Panc1 (cell line): ENCODE data around the gene SLC2A6. TPM values are rescaled to one million over a fixed set of nuclear protein-coding genes. Genes with fewer than 3 reads are reported as not detected.

Experiments
- ATAC-seq: fragments of 200-7000 bp; cut with Tn5 transposase; 2 replicates; pipeline ENCODE4 v1.9.1; 2020; ENCODE audit warnings: mild to moderate bottlenecking, moderate library complexity
- BruUV-seq: library from RNA; stranded (reverse); fragments of 400-500 nt; replicated peaks from 2 replicates; lab custom pipeline; 2021; lab: Mats Ljungman, UMichigan
- CTCF ChIA-PET: fragments of 300-600 bp; sonication (Branson Sonifier 250); formaldehyde crosslinking; loops from one replicate; lab custom pipeline; 2022; ENCODE audit warnings: antibody characterized with exemption; lab: Charles Lee
- POLR2A ChIA-PET: fragments of 300-600 bp; sonication (Branson Sonifier 250); formaldehyde crosslinking; loops from one replicate; lab custom pipeline; 2022; ENCODE audit warnings: antibody characterized with exemption; lab: Charles Lee
- DNase-seq: peaks from one replicate; pipeline ENCODE4 v3.0.0-alpha.2; 2010; ENCODE audit warnings: low read depth, low spot score
- H3K27ac ChIP-seq: 2 replicates; pipeline ENCODE4 v1.5.1; 2011; ENCODE audit warnings: mild to moderate bottlenecking, low read length, inconsistent platforms
- H3K27me3 ChIP-seq: fragments of 200-500 bp; sonication (Bioruptor generic); 2 replicates; pipeline ENCODE4 v1.6.0; 2014; ENCODE audit warnings: low read length, inconsistent platforms; ENCODE audit not compliant: control insufficient read depth, insufficient read depth
- H3K36me3 ChIP-seq: fragments of 200-500 bp; sonication (Bioruptor generic); 2 replicates; pipeline ENCODE4 v1.5.1; 2014; ENCODE audit warnings: inconsistent platforms, mild to moderate bottlenecking, low read length, moderate library complexity; ENCODE audit not compliant: control insufficient read depth, insufficient read depth
- H3K4me1 ChIP-seq: 2 replicates; pipeline ENCODE4 v1.5.1; 2011; ENCODE audit warnings: inconsistent platforms, mild to moderate bottlenecking, low read length, moderate library complexity; ENCODE audit not compliant: control insufficient read depth, insufficient read depth
- H3K4me3 ChIP-seq, 2 experiments: 2 replicates each; pipeline ENCODE4 v1.5.1; 2011 to 2012; ENCODE audit warnings: low read depth in 2 of 2, low read length in 2 of 2, mild to moderate bottlenecking in 2 of 2, inconsistent platforms in 1 of 2, moderate library complexity in 1 of 2
- H3K9me3 ChIP-seq: fragments of 200-500 bp; sonication (Bioruptor generic); 2 replicates; pipeline ENCODE4 v1.5.1; 2014; ENCODE audit warnings: low read depth, mild to moderate bottlenecking, inconsistent platforms, low read length, moderate library complexity; ENCODE audit not compliant: control insufficient read depth, insufficient read depth
- POLR2AphosphoS5 ChIP-seq: IDR thresholded peaks from 2 replicates; pipeline ENCODE4 v1.6.1; 2012; ENCODE audit warnings: mild to moderate bottlenecking, low read depth, low read length, moderate library complexity
- SIN3A ChIP-seq: IDR thresholded peaks from 2 replicates; pipeline ENCODE4 v1.6.1; 2012; ENCODE audit warnings: low read depth, mild to moderate bottlenecking, low read length, moderate library complexity, borderline replicate concordance; ENCODE audit not compliant: insufficient read depth
- TCF7L2 ChIP-seq: IDR thresholded peaks from 2 replicates; pipeline ENCODE4 v1.6.1; 2011; ENCODE audit warnings: mild to moderate bottlenecking, low read depth, low read length, inconsistent platforms
- in situ Hi-C: cut with HindIII; loops from 2 replicates; pipeline ENCODE4 v1.10.0; 2016; ENCODE audit warnings: low sequenced_read_pairs, low pct_unique_long_range_greater_than_20kb
- intact Hi-C: fragments of 100-400 bp; cut with micrococcal nuclease; formaldehyde crosslinking; loops from one replicate; pipeline ENCODE4 v1.10.0; 2022; ENCODE audit not compliant: unreplicated experiment
- total RNA-seq: library from RNA; stranded (reverse); gene quantifications from one replicate; pipeline ENCODE4 v1.2.1, GENCODE V29; 2021; ENCODE audit not compliant: unreplicated experiment
- TF ChIP-seq, protein P1 (sequence below), 2 experiments: IDR thresholded peaks; 2 replicates each; pipeline ENCODE4 v1.6.1; 2011 to 2012; ENCODE audit warnings: low read depth in 2 of 2, control low read depth in 1 of 2, low read length in 1 of 2, mild to moderate bottlenecking in 1 of 2, moderate library complexity in 1 of 2; ENCODE audit not compliant: insufficient read depth in 1 of 2
- TF ChIP-seq, protein P2 (sequence below): fragments of 450-650 bp; IDR thresholded peaks from 2 replicates; pipeline ENCODE4 v1.5.1; 2017; ENCODE audit warnings: mild to moderate bottlenecking

The SLC2A6 gene
- total RNA-seq, 1 experiment from 2014 or later: 48.2 TPM

DNA sequence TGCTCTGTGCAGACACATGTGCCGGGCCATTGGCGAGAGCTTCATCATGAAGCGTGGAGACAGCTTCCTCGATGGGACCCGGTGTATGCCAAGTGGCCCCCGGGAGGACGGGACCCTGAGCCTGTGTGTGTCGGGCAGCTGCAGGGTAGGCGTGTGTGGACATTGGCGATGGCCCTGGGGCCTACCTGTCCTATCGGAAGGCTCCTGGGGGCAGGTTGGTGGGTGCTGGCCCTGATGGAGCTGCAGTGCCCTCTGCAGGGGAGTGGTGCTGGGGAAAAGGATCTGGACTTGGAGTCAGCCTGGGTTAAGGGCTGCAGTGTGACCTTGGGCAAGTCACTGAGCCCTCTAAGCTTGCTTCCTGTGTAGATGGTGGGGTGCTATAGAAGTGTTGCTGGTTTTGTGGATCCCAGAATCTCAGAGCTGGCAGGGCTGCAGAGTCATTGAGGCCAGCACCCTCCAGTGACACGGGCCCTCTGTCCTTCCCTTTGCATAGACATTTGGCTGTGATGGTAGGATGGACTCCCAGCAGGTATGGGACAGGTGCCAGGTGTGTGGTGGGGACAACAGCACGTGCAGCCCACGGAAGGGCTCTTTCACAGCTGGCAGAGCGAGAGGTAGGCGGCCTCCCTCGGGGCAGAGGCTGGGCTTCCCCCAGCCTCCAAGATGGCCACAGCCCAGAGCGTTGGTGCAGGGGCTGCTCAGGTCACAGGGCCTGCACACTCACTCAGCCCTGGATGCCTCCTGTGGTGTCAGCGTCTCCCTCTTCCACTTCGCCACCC, 41.0 kb downstream of the SLC2A6 start:
- intact Hi-C loops (no loop called here), in situ Hi-C loops (no loop called here)
- H3K4me3 ChIP-seq: no peak overlapping the region
- H3K27me3 ChIP-seq: no peaks in the 10 kb centered on the region
- H3K36me3 ChIP-seq: no peaks in the 10 kb centered on the region
- POLR2A ChIA-PET: no interaction called here
- no peaks in the 10 kb centered on the region for H3K4me1 ChIP-seq
- H3K27ac ChIP-seq: no peak overlapping the region
- TF ChIP-seq, protein P1, sequence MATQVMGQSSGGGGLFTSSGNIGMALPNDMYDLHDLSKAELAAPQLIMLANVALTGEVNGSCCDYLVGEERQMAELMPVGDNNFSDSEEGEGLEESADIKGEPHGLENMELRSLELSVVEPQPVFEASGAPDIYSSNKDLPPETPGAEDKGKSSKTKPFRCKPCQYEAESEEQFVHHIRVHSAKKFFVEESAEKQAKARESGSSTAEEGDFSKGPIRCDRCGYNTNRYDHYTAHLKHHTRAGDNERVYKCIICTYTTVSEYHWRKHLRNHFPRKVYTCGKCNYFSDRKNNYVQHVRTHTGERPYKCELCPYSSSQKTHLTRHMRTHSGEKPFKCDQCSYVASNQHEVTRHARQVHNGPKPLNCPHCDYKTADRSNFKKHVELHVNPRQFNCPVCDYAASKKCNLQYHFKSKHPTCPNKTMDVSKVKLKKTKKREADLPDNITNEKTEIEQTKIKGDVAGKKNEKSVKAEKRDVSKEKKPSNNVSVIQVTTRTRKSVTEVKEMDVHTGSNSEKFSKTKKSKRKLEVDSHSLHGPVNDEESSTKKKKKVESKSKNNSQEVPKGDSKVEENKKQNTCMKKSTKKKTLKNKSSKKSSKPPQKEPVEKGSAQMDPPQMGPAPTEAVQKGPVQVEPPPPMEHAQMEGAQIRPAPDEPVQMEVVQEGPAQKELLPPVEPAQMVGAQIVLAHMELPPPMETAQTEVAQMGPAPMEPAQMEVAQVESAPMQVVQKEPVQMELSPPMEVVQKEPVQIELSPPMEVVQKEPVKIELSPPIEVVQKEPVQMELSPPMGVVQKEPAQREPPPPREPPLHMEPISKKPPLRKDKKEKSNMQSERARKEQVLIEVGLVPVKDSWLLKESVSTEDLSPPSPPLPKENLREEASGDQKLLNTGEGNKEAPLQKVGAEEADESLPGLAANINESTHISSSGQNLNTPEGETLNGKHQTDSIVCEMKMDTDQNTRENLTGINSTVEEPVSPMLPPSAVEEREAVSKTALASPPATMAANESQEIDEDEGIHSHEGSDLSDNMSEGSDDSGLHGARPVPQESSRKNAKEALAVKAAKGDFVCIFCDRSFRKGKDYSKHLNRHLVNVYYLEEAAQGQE (IDR thresholded peaks at IDR 0.05; ENCODE audit: insufficient read depth in 1 of 2, low read depth in 2 of 2, low read length in 1 of 2): no peak
- TF ChIP-seq SIN3A (no peak), TCF7L2 (no peak), POLR2AphosphoS5 (no peak)
- TF ChIP-seq, protein P2, sequence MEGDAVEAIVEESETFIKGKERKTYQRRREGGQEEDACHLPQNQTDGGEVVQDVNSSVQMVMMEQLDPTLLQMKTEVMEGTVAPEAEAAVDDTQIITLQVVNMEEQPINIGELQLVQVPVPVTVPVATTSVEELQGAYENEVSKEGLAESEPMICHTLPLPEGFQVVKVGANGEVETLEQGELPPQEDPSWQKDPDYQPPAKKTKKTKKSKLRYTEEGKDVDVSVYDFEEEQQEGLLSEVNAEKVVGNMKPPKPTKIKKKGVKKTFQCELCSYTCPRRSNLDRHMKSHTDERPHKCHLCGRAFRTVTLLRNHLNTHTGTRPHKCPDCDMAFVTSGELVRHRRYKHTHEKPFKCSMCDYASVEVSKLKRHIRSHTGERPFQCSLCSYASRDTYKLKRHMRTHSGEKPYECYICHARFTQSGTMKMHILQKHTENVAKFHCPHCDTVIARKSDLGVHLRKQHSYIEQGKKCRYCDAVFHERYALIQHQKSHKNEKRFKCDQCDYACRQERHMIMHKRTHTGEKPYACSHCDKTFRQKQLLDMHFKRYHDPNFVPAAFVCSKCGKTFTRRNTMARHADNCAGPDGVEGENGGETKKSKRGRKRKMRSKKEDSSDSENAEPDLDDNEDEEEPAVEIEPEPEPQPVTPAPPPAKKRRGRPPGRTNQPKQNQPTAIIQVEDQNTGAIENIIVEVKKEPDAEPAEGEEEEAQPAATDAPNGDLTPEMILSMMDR: no peak
- no TSS peak for BruUV-seq
- CTCF ChIA-PET: interaction anchor here (0.6 kb wide), 1 partner anchor 213 kb away, joined by 3 read pairs; no protein-coding TSS in a partner anchor
- no peaks in the 10 kb centered on the region for H3K9me3 ChIP-seq
- ATAC-seq: no peak
- no peak for DNase-seq

DNA sequence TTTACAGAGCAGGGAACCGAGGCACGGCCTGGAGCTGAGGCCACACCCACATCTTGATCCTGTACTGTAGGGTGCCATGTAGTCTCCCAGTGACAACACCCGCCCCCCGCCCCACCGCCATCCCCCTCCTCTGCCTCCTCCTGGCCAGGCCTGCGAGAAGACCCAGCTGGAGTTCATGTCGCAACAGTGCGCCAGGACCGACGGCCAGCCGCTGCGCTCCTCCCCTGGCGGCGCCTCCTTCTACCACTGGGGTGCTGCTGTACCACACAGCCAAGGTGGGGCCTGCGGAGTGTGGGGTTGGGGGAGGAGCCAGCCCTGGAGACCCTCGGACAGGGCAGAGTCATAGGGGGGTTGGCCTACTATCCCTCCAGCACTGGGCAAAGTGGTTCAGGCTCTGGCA, 42.2 kb downstream of the SLC2A6 start:
- H3K9me3 ChIP-seq: no peaks in the 10 kb centered on the region
- intact Hi-C loops: no loop called here
- H3K4me1 ChIP-seq: no peaks in the 10 kb centered on the region
- DNase-seq (no peak), ATAC-seq (no peak)
- H3K27ac ChIP-seq: no peak overlapping the region
- ChIA-PET CTCF (no interaction called here), POLR2A (no interaction called here)
- in situ Hi-C loops: no loop called here
- TF ChIP-seq, protein P2: no peak
- TF ChIP-seq, protein P1 (IDR thresholded peaks at IDR 0.05; ENCODE audit: insufficient read depth in 1 of 2, low read depth in 2 of 2, low read length in 1 of 2): no peak
- TF ChIP-seq TCF7L2: no peak
- TF ChIP-seq POLR2AphosphoS5: no peak
- TF ChIP-seq SIN3A: no peak
- no peak overlapping the region for H3K4me3 ChIP-seq
- no peaks in the 10 kb centered on the region for H3K27me3 ChIP-seq
- no TSS peak for BruUV-seq
- no peaks in the 10 kb centered on the region for H3K36me3 ChIP-seq
